AG04449 (cell line): Measurements from ENCODE around the gene LRRC51.

Source experiments
- CTCF ChIA-PET: fragments of 350-600 bp; formaldehyde crosslinking; extraction: SDS; loops from one replicate; lab custom pipeline; 2021; ENCODE audit warnings: antibody characterized with exemption; lab: Yijun Ruan, JAX
- POLR2A ChIA-PET: fragments of 400-600, 350-600 bp; formaldehyde crosslinking; extraction: SDS; loops from one replicate; lab custom pipeline; 2020; ENCODE audit warnings: antibody characterized with exemption, inconsistent platforms; lab: Yijun Ruan, JAX
- DNase-seq: peaks from one replicate; pipeline ENCODE4 v3.0.0-alpha.2; 2010; ENCODE audit warnings: low read depth, low spot score
- H3K4me3 ChIP-seq: 2 replicates; pipeline ENCODE4 v1.5.1; 2011; ENCODE audit warnings: low read depth, mild to moderate bottlenecking, control low read depth, low read length
- CTCF ChIP-seq: IDR thresholded peaks from one replicate; pipeline ENCODE4 v1.5.1; 2011; ENCODE audit warnings: mild to moderate bottlenecking, moderate library complexity, low read length, control low read depth, inconsistent platforms; ENCODE audit not compliant: insufficient read depth; ENCODE audit errors: missing control alignments

LRRC51 gene

GRCh38 chr11:72067676-72068075 is 13.0 kb upstream of the LRRC51 start:
- TF ChIP-seq CTCF = no peak
- ChIA-PET POLR2A (interaction anchor here (1.3 kb wide), 1 partner anchor 11 kb away, joined by 3 read pairs; no protein-coding TSS in a partner anchor), CTCF (interaction anchor here (1.2 to 4.4 kb wide), 7 partner anchors 8 to 116 kb away, joined by 4 to 20 read pairs (median 5); no protein-coding TSS in a partner anchor)
- no peak for DNase-seq
- H3K4me3 ChIP-seq = no peak overlapping the region

- ChIA-PET POLR2A (interaction anchor here (1.6 kb wide), 1 partner anchor 29 kb away, joined by 3 read pairs; no protein-coding TSS in a partner anchor), CTCF (interaction anchor here (2.2 to 4.4 kb wide), 2 partner anchors 44 to 74 kb away, joined by 5 to 20 read pairs; no protein-coding TSS in a partner anchor)
- DNase-seq = no peak
- peak overlapping the region; percentile 31 for H3K4me3 ChIP-seq
- no peak for TF ChIP-seq CTCF
Measured at GRCh38 chr11:72069200-72069599, 11.4 kb upstream of the LRRC51 start.

- peak overlapping the region; percentile 21 for H3K4me3 ChIP-seq
- ChIA-PET POLR2A (interaction anchor here (1.6 kb wide), 1 partner anchor 29 kb away, joined by 3 read pairs; no protein-coding TSS in a partner anchor), CTCF (interaction anchor here (2.2 to 4.4 kb wide), 3 partner anchors 30 to 74 kb away, joined by 5 to 20 read pairs (median 8); no protein-coding TSS in a partner anchor)
- no peak for DNase-seq
- no peak for TF ChIP-seq CTCF
Measured at GRCh38 chr11:72069787-72070251, 10.8 kb upstream of the LRRC51 start.

- no peak overlapping the region for H3K4me3 ChIP-seq
- ChIA-PET CTCF (interaction anchor here (1.0 to 4.4 kb wide), 4 partner anchors 9 to 73 kb away, joined by 4 to 20 read pairs (median 6); no protein-coding TSS in a partner anchor), POLR2A (no interaction called here)
- TF ChIP-seq CTCF = no peak
- DNase-seq = no peak
Measured at GRCh38 chr11:72070491-72070890, 10.2 kb upstream of the LRRC51 start.

- TF ChIP-seq CTCF = no peak
- H3K4me3 ChIP-seq = no peak overlapping the region
- POLR2A ChIA-PET = interaction anchor here (1.2 kb wide), 1 partner anchor 30 kb away, joined by 4 read pairs; no protein-coding TSS in a partner anchor
- no peak for DNase-seq
- CTCF ChIA-PET = interaction anchor here (1.8 to 4.3 kb wide), 6 partner anchors 19 to 111 kb away, joined by 5 to 30 read pairs (median 8); no protein-coding TSS in a partner anchor
Measured at GRCh38 chr11:72072348-72072747, 8.3 kb upstream of the LRRC51 start.

GRCh38 chr11:72075109-72075508 is 5.5 kb upstream of the LRRC51 start:
- ChIA-PET POLR2A (interaction anchor here (0.5 kb wide), 1 partner anchor 409 kb away, joined by 3 read pairs; no protein-coding TSS in a partner anchor), CTCF (interaction anchor here (0.5 to 4.3 kb wide), 9 partner anchors 8 to 108 kb away, joined by 3 to 30 read pairs (median 3); no protein-coding TSS in a partner anchor)
- no peak for DNase-seq
- no peak overlapping the region for H3K4me3 ChIP-seq
- TF ChIP-seq CTCF = peak; percentile 12
